ENCODE data around the gene GPRC5A.

GPRC5A gene

GRCh38 chr12:12945591-12945990 is 54.2 kb downstream of the GPRC5A start:
- no peak for DNase-seq

GRCh38 chr12:12946686-12947355 is 55.5 kb downstream of the GPRC5A start:
- no peak for DNase-seq

- no peak for DNase-seq
These were observed 56.5 kb downstream of the GPRC5A start for GRCh38 chr12:12947902-12948301.

GRCh38 chr12:12951504-12951903 is 60.1 kb downstream of the GPRC5A start:
- no peak for DNase-seq

- DNase-seq, result no peak
These were observed 60.7 kb downstream of the GPRC5A start, which contains the start of gene GPRC5D for GRCh38 chr12:12952036-12952435. Gene GPRC5D, minus strand, starts transcription at chr12:12952170. Its CDS starts 1,786 bp downstream, at chr12:12950384.

- no peak for DNase-seq
These were observed 63.0 kb downstream of the GPRC5A start for GRCh38 chr12:12954356-12954755.

GRCh38 chr12:12954878-12955625 is 63.7 kb downstream of the GPRC5A start:
- DNase-seq, result no peak

- DNase-seq, result no peak
These were observed 67.5 kb downstream of the GPRC5A start for GRCh38 chr12:12958886-12959285.

GRCh38 chr12:12960639-12961209 is 69.4 kb downstream of the GPRC5A start:
- no peak for DNase-seq

- DNase-seq, result peak; percentile 21
These were observed 72.9 kb downstream of the GPRC5A start for GRCh38 chr12:12964255-12964654.

- no peak for DNase-seq
These were observed 74.5 kb downstream of the GPRC5A start for GRCh38 chr12:12965836-12966235.

Data from GF-D8 (cell line).